GM12891 (cell line): Measurements from ENCODE around the gene VCAN.

Source experiments
- DNase-seq: peaks from one replicate; pipeline ENCODE4 v3.0.0; 2011; ENCODE audit warnings: low spot score; ENCODE audit not compliant: insufficient read length
- FAIRE-seq: peaks from 2 replicates; lab custom pipeline; 2011; peaks lifted over from hg19 to GRCh38; lab: Jason Lieb, UNC
- PAX5 ChIP-seq: IDR thresholded peaks from 2 replicates; pipeline ENCODE4 v1.6.1; 2011; ENCODE audit warnings: low read length, moderate library complexity, mild to moderate bottlenecking; ENCODE audit not compliant: insufficient read depth, severe bottlenecking
- POLR2A ChIP-seq: IDR thresholded peaks from 2 replicates; pipeline ENCODE4 v1.6.1; 2011; ENCODE audit warnings: low read depth, low read length, control low read depth
- POLR2AphosphoS5 ChIP-seq: IDR thresholded peaks from 2 replicates; pipeline ENCODE4 v1.6.1; 2011; ENCODE audit warnings: low read depth, low read length, control low read depth
- POU2F2 ChIP-seq: IDR thresholded peaks from 2 replicates; pipeline ENCODE4 v1.6.1; 2011; ENCODE audit warnings: low read depth, mild to moderate bottlenecking, control low read depth, low read length, moderate library complexity
- SPI1 ChIP-seq: IDR thresholded peaks from 2 replicates; pipeline ENCODE4 v1.6.1; 2011; ENCODE audit warnings: low read depth, low read length, control low read depth
- TAF1 ChIP-seq: IDR thresholded peaks from 2 replicates; pipeline ENCODE4 v1.6.1; 2011; ENCODE audit warnings: low read depth, low read length, control low read depth

VCAN gene

GRCh38 chr5:83492331-83492730 lies 20.8 kb downstream of the VCAN start:
- no peak for DNase-seq
- no peak for FAIRE-seq
- no peak for TF ChIP-seq PAX5
- no peak for TF ChIP-seq TAF1
- no peak for TF ChIP-seq POLR2A
- TF ChIP-seq POLR2AphosphoS5, result no peak
- TF ChIP-seq SPI1, result no peak
- no peak for TF ChIP-seq POU2F2

- FAIRE-seq (no peak), DNase-seq (no peak)
- TF ChIP-seq POU2F2, result no peak
- TF ChIP-seq SPI1, result no peak
- TF ChIP-seq POLR2A, result no peak
- no peak for TF ChIP-seq POLR2AphosphoS5
- TF ChIP-seq TAF1, result no peak
- no peak for TF ChIP-seq PAX5
Measured at GRCh38 chr5:83493644-83494043, 22.1 kb downstream of the VCAN start.

GRCh38 chr5:83494087-83494620 lies 22.6 kb downstream of the VCAN start:
- no peak for DNase-seq
- FAIRE-seq, result no peak

GRCh38 chr5:83494666-83495065 lies 23.1 kb downstream of the VCAN start:
- FAIRE-seq, result no peak
- DNase-seq, result no peak
- no peak for TF ChIP-seq POLR2A
- no peak for TF ChIP-seq POU2F2
- no peak for TF ChIP-seq PAX5
- no peak for TF ChIP-seq SPI1
- no peak for TF ChIP-seq POLR2AphosphoS5
- TF ChIP-seq TAF1, result no peak

More at GRCh38 chr5:83494087-83494620, 22.6 kb downstream of the VCAN start:
- TF ChIP-seq SPI1 (no peak), POLR2AphosphoS5 (no peak), POU2F2 (no peak), TAF1 (no peak), PAX5 (no peak), POLR2A (no peak)

DNA sequence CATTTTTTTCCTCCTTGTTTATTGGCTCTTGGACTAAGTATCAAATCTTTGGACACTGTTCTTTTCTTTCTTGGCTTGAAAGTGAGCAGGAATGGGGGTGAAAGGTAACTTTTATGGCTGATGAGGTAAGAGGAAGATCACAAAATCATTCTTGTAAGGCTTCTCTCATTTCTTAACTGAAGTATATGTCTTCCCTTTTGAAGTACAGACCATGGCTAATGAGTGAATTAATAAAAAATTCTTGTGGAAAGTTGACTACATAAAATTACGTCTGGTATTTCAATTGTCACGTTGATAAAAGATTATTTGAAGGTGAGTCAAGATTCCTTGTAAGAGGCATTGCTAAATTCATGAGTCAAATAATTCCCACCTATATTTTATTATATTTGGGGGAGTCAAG lies 25.1 kb downstream of the VCAN start:
- no peak for TF ChIP-seq POLR2A
- no peak for TF ChIP-seq PAX5
- TF ChIP-seq POU2F2, result no peak
- no peak for TF ChIP-seq POLR2AphosphoS5
- no peak for TF ChIP-seq SPI1
- no peak for TF ChIP-seq TAF1
- no peak for FAIRE-seq

DNA sequence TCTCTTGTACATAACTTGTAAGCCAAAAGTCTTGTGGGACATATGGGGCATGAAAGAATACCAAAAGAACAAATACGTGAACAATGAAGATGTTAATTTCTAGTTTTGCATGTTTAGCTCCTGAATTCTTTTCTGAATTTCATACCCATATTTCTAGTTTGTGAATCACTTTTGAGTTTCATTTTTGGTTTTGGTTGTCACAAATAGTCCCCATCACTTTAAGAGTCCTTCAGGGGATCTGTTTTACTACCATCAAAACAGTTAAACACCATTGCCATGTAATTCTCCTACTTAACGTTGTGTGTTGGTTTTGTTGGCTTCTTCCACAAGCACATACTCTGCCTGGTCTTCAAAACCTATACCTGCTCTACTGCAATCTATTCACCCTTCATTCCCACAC lies 27.0 kb downstream of the VCAN start:
- TF ChIP-seq POLR2AphosphoS5, result no peak
- TF ChIP-seq TAF1, result no peak
- no peak for TF ChIP-seq SPI1
- no peak for TF ChIP-seq POU2F2
- no peak for TF ChIP-seq POLR2A
- TF ChIP-seq PAX5, result no peak
- DNase-seq, result no peak
- no peak for FAIRE-seq

More for the DNA sequence above, 25.1 kb downstream of the VCAN start:
- no peak for DNase-seq

DNA sequence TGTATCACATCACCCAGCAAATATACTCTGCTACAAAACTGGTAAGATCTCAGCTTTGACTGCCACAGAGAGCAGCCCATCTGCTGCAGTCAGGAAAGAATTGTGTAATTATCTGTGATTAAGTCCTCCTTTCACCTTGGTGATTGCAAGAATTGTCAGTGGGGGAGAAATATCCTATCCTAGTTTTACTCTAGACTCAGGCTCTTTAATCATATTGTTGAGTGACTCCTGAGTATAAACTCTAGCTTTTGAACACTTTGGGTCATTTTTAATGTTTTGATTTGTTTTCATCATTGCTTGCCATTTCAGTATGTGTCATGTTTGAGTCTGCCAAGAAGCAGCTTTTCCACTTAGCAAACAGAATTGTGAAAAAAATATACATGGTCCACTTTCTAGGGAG lies 32.1 kb downstream of the VCAN start:
- no peak for FAIRE-seq
- no peak for TF ChIP-seq TAF1
- no peak for TF ChIP-seq PAX5
- no peak for TF ChIP-seq POLR2AphosphoS5
- no peak for TF ChIP-seq POU2F2
- no peak for TF ChIP-seq POLR2A
- TF ChIP-seq SPI1, result no peak
- DNase-seq, result no peak

DNA sequence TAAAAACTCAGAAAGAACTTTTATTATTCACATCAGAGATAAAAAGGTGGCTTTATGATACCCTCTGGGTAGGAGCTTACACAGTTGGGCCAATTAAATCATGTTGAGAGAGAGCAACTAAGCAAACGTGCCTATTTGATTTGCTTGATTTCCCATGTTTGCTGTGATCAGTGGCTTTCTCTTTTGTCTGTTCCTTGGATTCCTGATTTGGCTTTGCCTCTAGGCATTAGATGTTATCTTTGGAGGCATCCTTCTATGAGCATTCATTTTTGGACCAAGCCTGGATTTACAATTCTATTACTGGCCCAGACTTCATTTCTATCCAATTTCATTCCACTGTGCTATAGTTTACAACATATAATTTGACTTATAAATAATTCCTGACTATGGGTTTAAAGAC lies 35.9 kb downstream of the VCAN start:
- FAIRE-seq, result no peak
- TF ChIP-seq POLR2AphosphoS5, result no peak
- no peak for TF ChIP-seq SPI1
- TF ChIP-seq POLR2A, result no peak
- TF ChIP-seq TAF1, result no peak
- no peak for TF ChIP-seq POU2F2
- TF ChIP-seq PAX5, result no peak
- DNase-seq, result no peak

DNA sequence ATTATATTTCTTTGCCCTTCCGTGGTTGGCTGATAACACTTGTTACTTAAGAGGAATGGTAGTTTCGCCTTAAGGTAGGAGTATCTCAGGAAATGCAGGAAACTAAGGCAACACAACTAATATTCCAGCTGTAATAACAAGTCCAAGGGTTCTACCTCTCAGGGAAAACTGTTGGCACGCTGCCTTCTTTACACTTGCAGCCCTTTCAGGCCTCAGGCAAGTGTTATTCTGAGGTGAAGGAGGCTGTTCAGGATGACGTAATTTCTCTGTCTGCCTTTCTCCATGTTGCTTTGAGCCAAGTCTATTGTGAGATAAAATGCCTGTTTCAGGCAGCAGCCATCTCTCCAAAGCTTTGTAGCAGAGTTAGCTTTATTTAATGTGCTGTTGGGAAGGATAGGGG lies 38.0 kb downstream of the VCAN start:
- TF ChIP-seq SPI1 (no peak), PAX5 (no peak), TAF1 (no peak), POLR2A (no peak), POLR2AphosphoS5 (no peak), POU2F2 (no peak)
- FAIRE-seq (no peak), DNase-seq (no peak)

DNA sequence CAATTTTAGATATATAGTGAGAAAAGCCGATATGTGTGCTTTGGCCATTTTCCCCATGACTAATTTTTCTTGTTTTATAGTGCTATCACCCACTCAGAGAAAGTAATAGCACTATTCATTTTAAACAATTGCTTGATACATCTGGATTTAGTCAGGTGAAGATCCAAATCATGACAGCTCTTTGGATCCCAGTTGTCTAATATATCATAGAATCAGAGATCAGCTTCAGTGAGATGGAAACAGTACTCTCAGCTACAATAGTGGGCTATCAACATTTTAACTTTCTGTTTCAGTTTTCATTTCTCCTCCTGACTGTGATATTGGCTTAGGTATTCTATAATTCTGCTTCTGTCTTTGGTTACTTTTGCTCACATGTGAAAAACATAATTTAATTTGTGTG lies 38.7 kb downstream of the VCAN start:
- DNase-seq, result peak; percentile 13
- TF ChIP-seq TAF1 (no peak), PAX5 (no peak), POU2F2 (no peak), POLR2AphosphoS5 (no peak), SPI1 (no peak), POLR2A (no peak)
- FAIRE-seq, result no peak

- DNase-seq, result no peak
- no peak for FAIRE-seq
- TF ChIP-seq TAF1, result no peak
- TF ChIP-seq POU2F2, result no peak
- no peak for TF ChIP-seq POLR2A
- TF ChIP-seq SPI1, result no peak
- no peak for TF ChIP-seq PAX5
- TF ChIP-seq POLR2AphosphoS5, result no peak
Measured at GRCh38 chr5:83512061-83512745, 40.7 kb downstream of the VCAN start.
